Caco-2 (cell line): ENCODE data around the gene DVL1. TPM values are rescaled to one million over a fixed set of nuclear protein-coding genes. Genes with fewer than 3 reads are reported as not detected.
A peak's percentile ranks its signal among the peaks of the same experiment; 100 is the strongest.

ENCODE experiments used
- BruUV-seq: library from RNA; stranded (reverse); fragments of 400-500 nt; replicated peaks from 2 replicates; lab custom pipeline; 2021; lab: Mats Ljungman, UMichigan
- CTCF ChIA-PET: fragments of 300-600 bp; sonication (Branson Sonifier 250); formaldehyde crosslinking; loops from one replicate; lab custom pipeline; 2022; ENCODE audit warnings: antibody characterized with exemption; lab: Charles Lee
- POLR2A ChIA-PET: fragments of 300-600 bp; sonication (Branson Sonifier 250); formaldehyde crosslinking; loops from one replicate; lab custom pipeline; 2022; ENCODE audit warnings: antibody characterized with exemption; lab: Charles Lee
- DNase-seq, 2 experiments: peaks; one replicate each; pipeline versions ENCODE4 v3.0.0 to v3.0.0-alpha.2; 2020 to 2022
- H3K27me3 ChIP-seq: replicated peaks from 2 replicates; pipeline ENCODE4 v1.6.0; 2011; ENCODE audit warnings: low read length; ENCODE audit not compliant: control insufficient read depth, insufficient read depth
- H3K36me3 ChIP-seq: 2 replicates; pipeline ENCODE4 v1.5.1; 2011; ENCODE audit warnings: low read length; ENCODE audit not compliant: control insufficient read depth, insufficient read depth
- H3K4me1 ChIP-seq: fragments of 250-450 bp; sonication (Bioruptor Pico); 2 replicates; pipeline ENCODE4 v1.5.1; 2020; ENCODE audit warnings: mild to moderate bottlenecking
- H3K4me3 ChIP-seq: 2 replicates; pipeline ENCODE4 v1.5.1; 2011; ENCODE audit warnings: low read depth, mild to moderate bottlenecking, control low read depth, low read length
- H3K9me3 ChIP-seq: fragments of 250-450 bp; sonication (Bioruptor Pico); 2 replicates; pipeline ENCODE4 v1.5.1; 2020; ENCODE audit warnings: mild to moderate bottlenecking, moderate library complexity
- H3K27ac Mint-ChIP-seq: one replicate; pipeline ENCODE4 v1.8.0; 2022; ENCODE audit warnings: mixed read lengths; ENCODE audit not compliant: unreplicated experiment
- H3K27me3 Mint-ChIP-seq: one replicate; pipeline ENCODE4 v1.8.0; 2022; ENCODE audit warnings: mixed read lengths; ENCODE audit not compliant: insufficient read depth, unreplicated experiment
- H3K36me3 Mint-ChIP-seq: one replicate; pipeline ENCODE4 v1.8.0; 2022; ENCODE audit warnings: mild to moderate bottlenecking, mixed read lengths; ENCODE audit not compliant: insufficient read depth, unreplicated experiment
- H3K4me1 Mint-ChIP-seq: one replicate; pipeline ENCODE4 v1.8.0; 2022; ENCODE audit warnings: low read depth, mixed read lengths; ENCODE audit not compliant: unreplicated experiment
- H3K4me3 Mint-ChIP-seq: one replicate; pipeline ENCODE4 v1.8.0; 2022; ENCODE audit warnings: mild to moderate bottlenecking, moderate library complexity, mixed read lengths; ENCODE audit not compliant: unreplicated experiment
- H3K9me3 Mint-ChIP-seq: one replicate; pipeline ENCODE4 v1.8.0; 2022; ENCODE audit warnings: mixed read lengths; ENCODE audit not compliant: unreplicated experiment
- CTCF ChIP-seq, 2 experiments: fragments of 200-600 bp in 1 of 2; IDR thresholded peaks; 1 replicate in 1 of 2; 2 replicates in 1 of 2; pipeline versions ENCODE4 v1.5.1 to v1.8.0; 2011 to 2022; ENCODE audit warnings: antibody characterized with exemption in 1 of 2, control low read depth in 1 of 2, inconsistent platforms in 1 of 2, low read depth in 1 of 2, low read length in 1 of 2, mild to moderate bottlenecking in 1 of 2, moderate library complexity in 1 of 2; ENCODE audit not compliant: insufficient read depth in 1 of 2, severe bottlenecking in 1 of 2, unreplicated experiment in 1 of 2
- intact Hi-C: fragments of 100-400 bp; cut with micrococcal nuclease; formaldehyde crosslinking; loops from one replicate; pipeline ENCODE4 v1.10.0; 2022; ENCODE audit not compliant: unreplicated experiment
- total RNA-seq: library from RNA; stranded (reverse); gene quantifications from 2 replicates; pipeline ENCODE4 v1.2.3, GENCODE V29; 2022

Gene DVL1
- total RNA-seq, 1 experiment from 2014 or later: 40.6 TPM

GRCh38 chr1:1314678-1315335, 34.4 kb downstream of the DVL1 start:
- Histone ChIP-seq H3K4me3 (no peak overlapping the region), H3K4me1 (peaks cover 4% of the 10 kb centered on the region), H3K27me3 (no peaks in the 10 kb centered on the region), H3K9me3 (no peaks in the 10 kb centered on the region), H3K36me3 (no peaks in the 10 kb centered on the region; the same call in 1 of the 2 replicates)
- DNase-seq: no peak
- peaks cover 6% of the 10 kb centered on the region for H3K4me1 Mint-ChIP-seq
- H3K4me3 Mint-ChIP-seq: no peak overlapping the region
- peak overlapping the region; percentile 49 for H3K27ac Mint-ChIP-seq
- ChIA-PET POLR2A (no interaction called here), CTCF (no interaction called here)
- H3K36me3 Mint-ChIP-seq: peaks cover 82% of the 10 kb centered on the region
- intact Hi-C loops: no loop called here
- no peaks in the 10 kb centered on the region for H3K27me3 Mint-ChIP-seq
- no peak for TF ChIP-seq CTCF (IDR thresholded peaks at IDR 0.05; ENCODE audit: insufficient read depth in 1 of 2, low read depth in 1 of 2, low read length in 1 of 2, severe bottlenecking in 1 of 2, unreplicated experiment in 1 of 2)
- H3K9me3 Mint-ChIP-seq: no peaks in the 10 kb centered on the region
- no TSS peak for BruUV-seq

- Histone ChIP-seq H3K4me1 (peaks cover 10% of the 10 kb centered on the region), H3K4me3 (no peak overlapping the region), H3K36me3 (no peaks in the 10 kb centered on the region; the same call in 1 of the 2 replicates), H3K27me3 (no peaks in the 10 kb centered on the region), H3K9me3 (no peaks in the 10 kb centered on the region)
- Mint-ChIP-seq H3K9me3 (no peaks in the 10 kb centered on the region), H3K27me3 (no peaks in the 10 kb centered on the region), H3K27ac (no peak overlapping the region), H3K4me3 (no peak overlapping the region), H3K36me3 (peaks cover 82% of the 10 kb centered on the region), H3K4me1 (peaks cover 6% of the 10 kb centered on the region)
- BruUV-seq: no TSS peak
- TF ChIP-seq CTCF (IDR thresholded peaks at IDR 0.05; ENCODE audit: insufficient read depth in 1 of 2, low read depth in 1 of 2, low read length in 1 of 2, severe bottlenecking in 1 of 2, unreplicated experiment in 1 of 2): no peak
- ChIA-PET CTCF (no interaction called here), POLR2A (no interaction called here)
- DNase-seq: no peak
- intact Hi-C loops: no loop called here
These were observed 35.0 kb downstream of the DVL1 start for GRCh38 chr1:1314237-1314586.

GRCh38 chr1:1313500-1314236, 35.5 kb downstream of the DVL1 start:
- Mint-ChIP-seq H3K4me1 (peaks cover 6% of the 10 kb centered on the region), H3K4me3 (no peak overlapping the region), H3K27me3 (no peaks in the 10 kb centered on the region), H3K27ac (no peak overlapping the region), H3K9me3 (no peaks in the 10 kb centered on the region), H3K36me3 (peaks cover 78% of the 10 kb centered on the region)
- peaks cover 10% of the 10 kb centered on the region for H3K4me1 ChIP-seq
- no peak for TF ChIP-seq CTCF (IDR thresholded peaks at IDR 0.05; ENCODE audit: insufficient read depth in 1 of 2, low read depth in 1 of 2, low read length in 1 of 2, severe bottlenecking in 1 of 2, unreplicated experiment in 1 of 2)
- no peak for DNase-seq
- H3K27me3 ChIP-seq: no peaks in the 10 kb centered on the region
- H3K9me3 ChIP-seq: no peaks in the 10 kb centered on the region
- H3K36me3 ChIP-seq: no peaks in the 10 kb centered on the region; the same call in 1 of the 2 replicates
- intact Hi-C loops: no loop called here
- H3K4me3 ChIP-seq: no peak overlapping the region
- no TSS peak for BruUV-seq
- CTCF ChIA-PET: no interaction called here
- POLR2A ChIA-PET: no interaction called here
